Measurements from ENCODE around the gene DNAH9.
A peak's percentile ranks its signal among the peaks of the same experiment; 100 is the strongest.
"Not testable (repeated sequence)": the region's sequence is repeated elsewhere in the genome, so short reads cannot be mapped to it uniquely, and the experiment has no call there.

DNAH9 gene

GRCh38 chr17:11949571-11949970, 351.3 kb downstream of the DNAH9 start:
- intact Hi-C loops (cut with DNase I); DNase-seq: not testable (repeated sequence)

- intact Hi-C loops (cut with DNase I) = no loop called here
- no peak for DNase-seq
These were observed 352.7 kb downstream of the DNAH9 start for GRCh38 chr17:11950771-11951519.

- DNase-seq = no peak
- intact Hi-C loops (cut with DNase I) = no loop called here
These were observed 354.3 kb downstream of the DNAH9 start for GRCh38 chr17:11952610-11953009.

GRCh38 chr17:11953924-11954323, 355.7 kb downstream of the DNAH9 start:
- no peak for DNase-seq
- intact Hi-C loops (cut with DNase I) = no loop called here

- DNase-seq = no peak
- intact Hi-C loops (cut with DNase I) = no loop called here
These were observed 356.7 kb downstream of the DNAH9 start for GRCh38 chr17:11954936-11955335.

GRCh38 chr17:11969565-11969964, 371.3 kb downstream of the DNAH9 start:
- intact Hi-C loops (cut with DNase I) = no loop called here
- DNase-seq = no peak

- intact Hi-C loops (cut with DNase I) = not testable (repeated sequence)
These were observed 374.5 kb downstream of the DNAH9 start for GRCh38 chr17:11972741-11973140.

GRCh38 chr17:11979795-11980194, 381.5 kb downstream of the DNAH9 start:
- no peak for DNase-seq
- intact Hi-C loops (cut with DNase I) = no loop called here

More at GRCh38 chr17:11972741-11973140, 374.5 kb downstream of the DNAH9 start:
- not testable (repeated sequence) for DNase-seq

GRCh38 chr17:11980813-11981212, 382.5 kb downstream of the DNAH9 start:
- no peak for DNase-seq
- intact Hi-C loops (cut with DNase I) = no loop called here

GRCh38 chr17:11981862-11982261, 383.6 kb downstream of the DNAH9 start:
- no peak for DNase-seq
- intact Hi-C loops (cut with DNase I) = no loop called here

GRCh38 chr17:11986179-11986941, 388.1 kb downstream of the DNAH9 start:
- intact Hi-C loops (cut with DNase I) = loop anchor here (5.0 kb wide), 1 partner anchor 1109 kb away; no protein-coding TSS in a partner anchor
- DNase-seq = no peak

GRCh38 chr17:11986942-11987329, 388.7 kb downstream of the DNAH9 start:
- intact Hi-C loops (cut with DNase I) = loop anchor here (5.0 kb wide), 1 partner anchor 1110 kb away; no protein-coding TSS in a partner anchor
- no peak for DNase-seq

GRCh38 chr17:11990363-11990983, 392.2 kb downstream of the DNAH9 start:
- intact Hi-C loops (cut with DNase I) = no loop called here
- DNase-seq = peak in 1 of 10 donors; percentile 77

GRCh38 chr17:11991461-11991860, 393.2 kb downstream of the DNAH9 start:
- intact Hi-C loops (cut with DNase I) = no loop called here
- no peak for DNase-seq

GRCh38 chr17:11996722-11997146, 398.5 kb downstream of the DNAH9 start:
- DNase-seq = peak in 6 of 10 donors; percentile 24 to 83 (median 39)
- intact Hi-C loops (cut with DNase I) = loop anchor here (1.0 to 5.0 kb wide), 3 partner anchors 24 to 1021 kb away; partner anchors contain the start of genes ELAC2 and MAP2K4

GRCh38 chr17:11997147-11997971, 399.1 kb downstream of the DNAH9 start, which contains the start of gene ZNF18:
TSS of gene ZNF18 (minus strand) at chr17:11997475. CDS start at chr17:11992829, 4,646 bp downstream.
- intact Hi-C loops (cut with DNase I) = loop anchor here (1.0 to 5.0 kb wide), 3 partner anchors 23 to 1020 kb away; partner anchors contain the start of genes ELAC2 and MAP2K4
- peak; percentile 92 to 99 (median 96) for DNase-seq

GRCh38 chr17:11997972-11998233, 399.6 kb downstream of the DNAH9 start:
- intact Hi-C loops (cut with DNase I) = loop anchor here (1.0 to 5.0 kb wide), 3 partner anchors 22 to 1019 kb away; partner anchors contain the start of genes ELAC2 and MAP2K4
- DNase-seq = no peak

- intact Hi-C loops (cut with DNase I) = loop anchor here (5.0 kb wide), 1 partner anchor 1018 kb away; the partner anchor contains the start of gene ELAC2
- DNase-seq = no peak
These were observed 401.4 kb downstream of the DNAH9 start for GRCh38 chr17:11999696-12000095.

- no peak for DNase-seq
- intact Hi-C loops (cut with DNase I) = no loop called here
These were observed 409.2 kb downstream of the DNAH9 start for GRCh38 chr17:12007466-12007865.
